ENCODE results near the gene NAALADL2.

DNA sequence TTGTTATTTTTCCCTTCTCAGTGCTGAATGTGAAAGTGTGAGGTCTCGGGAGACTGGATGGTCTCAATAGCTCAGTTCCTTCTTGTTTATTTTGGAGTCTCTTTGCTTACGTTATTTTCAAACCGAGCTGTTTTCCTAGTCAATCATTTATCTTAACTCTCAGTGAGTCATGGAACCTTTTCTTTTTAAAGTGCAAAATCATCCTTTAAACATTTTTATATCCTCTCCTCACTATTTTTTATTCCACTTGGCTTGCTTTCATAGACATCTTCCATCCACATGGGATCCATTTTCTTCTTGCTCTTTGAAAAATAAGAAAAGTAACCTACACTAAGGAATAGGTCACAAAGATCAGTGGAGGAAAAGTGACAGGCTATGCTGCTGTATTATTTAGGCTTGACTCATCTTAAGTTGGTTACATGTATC lies 497.8 kb downstream of the NAALADL2 start:
- TF ChIP-seq EZH2 (IDR thresholded peaks at IDR 0.05) (no peak), POLR2AphosphoS5 (IDR thresholded peaks at IDR 0.05; ENCODE audit: borderline replicate concordance, low read depth, low read length) (no peak), FOXP2 (optimal IDR thresholded peaks at IDR 0.05; ENCODE audit: control extremely low read depth, extremely low read length, insufficient read depth) (no peak)
